ENCODE data around the gene VPS11. TPM values are rescaled to one million over a fixed set of nuclear protein-coding genes. Genes with fewer than 3 reads are reported as not detected.
"Not testable (repeated sequence)": the region's sequence is repeated elsewhere in the genome, so short reads cannot be mapped to it uniquely, and the experiment has no call there.

The VPS11 gene
- total and polyA plus RNA-seq, 5 experiments from 2014 or later = 43.2 to 68.0 (median 58.4) TPM

DNA sequence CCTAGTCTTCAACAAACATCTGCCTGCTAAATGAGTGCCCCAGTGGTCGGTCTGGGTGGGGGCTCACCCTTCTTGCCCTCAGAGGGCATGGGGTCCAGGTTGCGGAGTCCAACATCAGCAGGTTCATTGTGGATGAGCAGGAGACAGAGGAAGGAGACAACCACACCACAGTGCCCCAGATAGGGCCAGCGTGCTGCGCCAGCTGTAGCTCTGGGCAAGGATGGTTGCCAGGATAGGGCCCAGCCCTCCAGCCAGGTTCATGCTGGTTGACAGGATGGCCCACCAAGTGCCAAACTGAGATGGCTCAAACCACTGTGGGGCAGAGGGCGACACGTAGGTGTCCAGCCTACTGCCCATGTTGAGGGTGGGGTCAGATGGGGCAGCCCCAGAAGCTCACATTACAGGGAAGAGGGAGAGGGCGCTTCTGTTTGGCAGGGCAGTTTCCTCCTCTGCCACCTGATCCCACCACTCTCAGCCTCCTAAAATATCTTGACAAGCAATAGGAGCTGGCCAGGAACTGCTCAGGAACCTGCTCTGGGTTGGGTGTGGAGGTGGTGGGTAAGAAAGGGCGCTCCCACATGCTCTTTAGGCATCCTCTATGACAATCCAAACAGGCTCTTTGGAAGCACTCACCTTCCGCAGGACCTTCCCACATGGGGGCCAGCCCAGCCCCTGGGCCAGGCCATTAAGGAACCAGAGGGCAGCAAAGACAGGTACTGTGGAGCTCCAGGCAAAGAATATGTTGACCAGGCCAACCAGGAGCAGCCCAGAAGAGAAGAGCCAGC is 39.9 kb upstream of the VPS11 start:
- no peaks in the 10 kb centered on the region for H3K9me3 Mint-ChIP-seq
- peaks cover 29 to 47% (median 36%) of the 10 kb centered on the region in 4 donors for H3K4me1 Mint-ChIP-seq
- H3K4me3 Mint-ChIP-seq = no peak overlapping the region

GRCh38 chr11:119028346-119029068 is 39.1 kb upstream of the VPS11 start:
- no peaks in the 10 kb centered on the region for H3K27me3 Mint-ChIP-seq
- DNase-seq (no peak), ATAC-seq (no peak)
- no peaks in the 10 kb centered on the region for H3K9me3 Mint-ChIP-seq
- H3K36me3 Mint-ChIP-seq = peaks cover 0 to 24% (median 0%) of the 10 kb centered on the region in 3 donors
- POLR2A ChIA-PET = interaction anchor here (0.6 to 5.8 kb wide), 2 partner anchors 10 to 173 kb away, joined by 7 to 82 read pairs; partner anchors contain the start of genes RPS25 and TRAPPC4
- H3K4me1 Mint-ChIP-seq = peaks cover 24 to 40% (median 32%) of the 10 kb centered on the region in 4 donors
- H3K27ac Mint-ChIP-seq = peak overlapping the region; percentile 15 to 95 (median 80)
- peak overlapping the region in 5 of 10 donors; percentile 14 to 90 (median 77) for H3K4me3 Mint-ChIP-seq

More for the DNA sequence above, 39.9 kb upstream of the VPS11 start:
- H3K36me3 Mint-ChIP-seq = peaks cover 0 to 32% (median 0%) of the 10 kb centered on the region in 3 donors
- no peaks in the 10 kb centered on the region for H3K27me3 Mint-ChIP-seq
- no peak for DNase-seq
- H3K27ac Mint-ChIP-seq = peak overlapping the region in 5 of 10 donors; percentile 40 to 69 (median 53)
- POLR2A ChIA-PET = interaction anchor here (0.6 to 5.8 kb wide), 3 partner anchors 9 to 172 kb away, joined by 3 to 82 read pairs (median 7); partner anchors contain the start of genes DPAGT1, RPS25 and TRAPPC4
- ATAC-seq = no peak

DNA sequence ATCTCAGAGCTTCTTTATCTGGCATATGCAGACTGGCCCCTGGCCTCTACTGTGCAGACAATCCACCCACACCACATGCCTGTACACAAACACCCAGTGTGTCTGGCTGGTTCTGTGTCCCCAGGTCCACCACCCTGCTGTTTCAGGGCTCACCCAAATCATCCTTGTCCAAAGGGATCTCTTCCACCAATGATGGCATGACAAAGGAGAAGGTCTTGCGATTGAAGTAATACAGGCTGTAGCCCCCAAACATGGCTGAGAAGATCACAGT is 38.6 kb upstream of the VPS11 start:
- Mint-ChIP-seq H3K4me1 (peaks cover 24 to 36% (median 28%) of the 10 kb centered on the region in 4 donors), H3K36me3 (peaks cover 0 to 19% (median 0%) of the 10 kb centered on the region in 3 donors), H3K27me3 (no peaks in the 10 kb centered on the region), H3K9me3 (no peaks in the 10 kb centered on the region), H3K4me3 (peak overlapping the region; percentile 11 to 91 (median 84)), H3K27ac (peak overlapping the region in 9 of 10 donors; percentile 20 to 95 (median 80))
- DNase-seq (no peak), ATAC-seq (no peak)
- POLR2A ChIA-PET = interaction anchor here (1.2 to 5.8 kb wide), 3 partner anchors 10 to 74 kb away, joined by 6 to 82 read pairs (median 21); partner anchors contain the start of genes CENATAC, RPS25 and TRAPPC4

- Mint-ChIP-seq H3K4me3 (peak overlapping the region; percentile 76 to 94 (median 90)), H3K4me1 (peaks cover 21 to 31% (median 24%) of the 10 kb centered on the region in 4 donors), H3K27me3 (no peaks in the 10 kb centered on the region), H3K27ac (peak overlapping the region; percentile 20 to 95 (median 80)), H3K36me3 (peaks cover 0 to 14% (median 0%) of the 10 kb centered on the region in 3 donors), H3K9me3 (no peaks in the 10 kb centered on the region)
- DNase-seq (peak in 2 of 10 donors; percentile 19 to 23), ATAC-seq (no peak)
- POLR2A ChIA-PET = interaction anchor here (0.7 to 5.8 kb wide), 5 partner anchors 11 to 73 kb away, joined by 3 to 82 read pairs (median 7); partner anchors contain the start of genes CENATAC, RPS25, TRAPPC4 and VPS11
Observed at GRCh38 chr11:119029340-119030028, 38.1 kb upstream of the VPS11 start.

DNA sequence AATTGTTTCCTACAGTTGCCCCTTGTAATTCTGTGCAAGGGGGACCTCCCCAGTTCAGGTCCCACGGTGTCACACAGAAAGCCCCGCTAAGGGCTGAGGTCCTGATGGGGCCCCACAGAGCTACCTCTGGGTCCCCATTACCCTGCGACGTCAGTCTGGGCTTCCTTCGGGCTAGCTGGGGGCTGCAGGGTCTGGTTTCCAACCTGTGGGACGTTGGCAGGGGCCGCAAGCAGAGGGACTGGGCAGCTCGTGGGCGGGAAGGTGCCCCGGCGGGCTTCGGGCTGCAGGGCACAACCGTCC is 37.6 kb upstream of the VPS11 start:
- peak; percentile 1 to 6 for ATAC-seq
- POLR2A ChIA-PET = interaction anchor here (0.6 to 5.8 kb wide), 9 partner anchors 11 to 91 kb away, joined by 3 to 82 read pairs (median 6); partner anchors contain the start of genes CENATAC, HINFP, HMBS and RPS25

DNA sequence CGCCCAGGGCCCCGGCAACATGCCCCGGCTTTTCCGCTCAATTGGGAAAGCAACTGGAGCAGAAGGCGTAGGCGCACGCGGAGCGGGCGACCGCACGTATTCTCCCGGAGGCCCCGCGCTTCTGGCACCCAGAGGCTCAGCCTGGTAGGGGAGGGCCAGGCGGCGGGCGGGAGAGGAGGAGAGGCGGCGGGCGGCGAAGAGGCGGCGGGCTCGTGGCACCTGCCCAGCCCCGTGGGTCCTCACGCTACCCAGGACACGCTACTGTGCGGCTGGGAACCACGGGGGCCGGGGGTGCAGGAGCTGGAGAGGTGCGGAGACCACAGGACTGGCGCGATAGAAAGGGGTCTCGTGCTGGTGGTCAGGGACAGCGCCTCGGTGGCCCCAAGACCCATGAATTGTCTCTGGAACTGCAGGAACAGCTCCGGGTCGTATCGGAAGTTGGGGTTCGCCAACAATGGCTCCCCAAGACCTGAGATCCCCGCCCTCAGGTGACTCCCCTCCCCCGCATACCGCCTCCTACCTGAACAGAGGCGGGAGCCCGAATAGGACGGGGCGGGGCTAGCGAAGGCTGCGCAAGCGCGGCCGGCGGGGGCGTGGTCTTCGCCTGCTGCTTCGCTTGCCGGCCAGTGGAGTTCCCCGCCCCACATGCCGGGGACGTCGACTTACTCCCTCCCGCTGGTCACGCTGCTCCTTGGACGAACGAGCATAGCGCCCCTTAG is 37.1 kb upstream of the VPS11 start, which contains the start of gene SLC37A4:
TSS of gene SLC37A4 (minus strand) at position 549 of the 719 bp plus-strand sequence.
- POLR2A ChIA-PET = interaction anchor here (0.6 to 5.8 kb wide), 10 partner anchors 12 to 90 kb away, joined by 3 to 82 read pairs (median 6); partner anchors contain the start of genes CENATAC, HINFP, HMBS and HYOU1
- no peaks in the 10 kb centered on the region for H3K27me3 Mint-ChIP-seq
- peak within 1 kb of the TSS; percentile 37 to 96 (median 88) for H3K27ac Mint-ChIP-seq
- DNase-seq = peak; percentile 96 to 99 (median 98)
- no peaks in the 10 kb centered on the region for H3K9me3 Mint-ChIP-seq
- ATAC-seq = peak; percentile 87 to 89
- peaks cover 0 to 4% (median 0%) of the 10 kb centered on the region in 3 donors for H3K36me3 Mint-ChIP-seq
- peaks cover 16 to 22% (median 20%) of the 10 kb centered on the region in 4 donors for H3K4me1 Mint-ChIP-seq
- H3K4me3 Mint-ChIP-seq = peak within 1 kb of the TSS; percentile 76 to 94 (median 90)

More for the DNA sequence above, 37.6 kb upstream of the VPS11 start:
- no peaks in the 10 kb centered on the region for H3K9me3 Mint-ChIP-seq
- peak overlapping the region in 9 of 10 donors; percentile 20 to 95 (median 80) for H3K27ac Mint-ChIP-seq
- no peaks in the 10 kb centered on the region for H3K27me3 Mint-ChIP-seq
- H3K4me1 Mint-ChIP-seq = peaks cover 20 to 26% (median 22%) of the 10 kb centered on the region in 4 donors
- DNase-seq = peak in 3 of 10 donors; percentile 8 to 64 (median 15)
- H3K4me3 Mint-ChIP-seq = peak overlapping the region; percentile 76 to 94 (median 90)
- H3K36me3 Mint-ChIP-seq = peaks cover 0 to 9% (median 0%) of the 10 kb centered on the region in 3 donors

DNA sequence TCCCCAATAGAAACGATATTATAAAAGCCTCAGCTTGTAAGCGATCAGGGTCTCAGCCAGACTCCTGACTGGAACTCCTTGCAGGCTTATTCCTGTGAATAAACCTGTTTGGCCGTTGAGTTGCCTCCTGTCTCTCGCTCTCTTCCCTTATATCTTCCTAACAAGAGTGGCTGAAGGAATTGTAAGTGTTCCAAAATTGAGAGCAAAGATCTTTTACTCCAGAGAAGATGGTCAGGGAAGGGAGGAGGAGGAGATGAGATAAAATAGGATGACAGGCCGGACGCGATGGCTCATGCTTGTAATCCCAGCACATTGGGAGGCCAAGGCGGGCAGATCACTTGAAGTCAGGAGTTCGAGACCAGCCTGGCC is 35.7 kb upstream of the VPS11 start:
- Mint-ChIP-seq H3K36me3 (no peaks in the 10 kb centered on the region), H3K27me3 (no peaks in the 10 kb centered on the region), H3K9me3 (no peaks in the 10 kb centered on the region), H3K4me3 (peak overlapping the region in 4 of 10 donors; percentile 10 to 30 (median 26)), H3K4me1 (peaks cover 14 to 22% (median 19%) of the 10 kb centered on the region in 4 donors), H3K27ac (peak overlapping the region in 3 of 10 donors; percentile 29 to 60 (median 36))
- ATAC-seq = no peak
- no peak for DNase-seq
- POLR2A ChIA-PET = interaction anchor here (1.8 to 5.8 kb wide), 3 partner anchors 13 to 34 kb away, joined by 8 to 82 read pairs (median 21); partner anchors contain the start of genes CENATAC, HYOU1, RPS25 and TRAPPC4

DNA sequence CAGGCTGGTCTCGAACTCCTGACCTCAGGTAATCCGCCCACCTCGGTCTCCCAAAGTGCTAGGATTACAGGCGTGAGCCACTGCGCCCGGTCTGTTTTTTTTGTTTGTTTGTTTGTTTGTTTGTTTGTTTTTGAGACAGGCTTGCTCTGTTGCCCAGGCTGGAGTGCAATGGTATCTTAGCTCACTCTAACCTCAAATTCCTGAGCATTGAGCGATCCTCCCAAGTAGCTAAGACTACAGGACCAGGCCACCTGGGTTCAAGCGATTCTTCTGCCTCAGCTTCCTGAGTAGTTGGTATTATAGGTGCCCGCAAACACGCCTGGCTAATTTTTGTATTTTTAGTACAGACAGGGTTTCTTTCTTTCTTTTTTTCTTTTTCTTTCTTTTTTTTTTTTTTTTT is 34.2 kb upstream of the VPS11 start:
- H3K4me3 Mint-ChIP-seq, H3K27me3 Mint-ChIP-seq, H3K36me3 Mint-ChIP-seq, H3K27ac Mint-ChIP-seq, ATAC-seq, H3K9me3 Mint-ChIP-seq, DNase-seq: not testable (repeated sequence)
- peaks cover 12 to 22% (median 17%) of the 10 kb centered on the region in 4 donors for H3K4me1 Mint-ChIP-seq
- POLR2A ChIA-PET = interaction anchor here (0.7 to 1.1 kb wide), 4 partner anchors 18 to 231 kb away, joined by 3 to 6 read pairs (median 4); no protein-coding TSS in a partner anchor

GRCh38 chr11:119034813-119035212 is 32.8 kb upstream of the VPS11 start:
- no peak for ATAC-seq
- no peak for DNase-seq
- Mint-ChIP-seq H3K4me3 (peak overlapping the region in 1 of 10 donors; percentile 12), H3K4me1 (peaks cover 2 to 14% (median 5%) of the 10 kb centered on the region in 4 donors), H3K27me3 (no peaks in the 10 kb centered on the region), H3K36me3 (no peaks in the 10 kb centered on the region), H3K27ac (no peak overlapping the region), H3K9me3 (no peaks in the 10 kb centered on the region)
- POLR2A ChIA-PET = interaction anchor here (0.7 kb wide), 2 partner anchors 14 to 30 kb away, joined by 3 read pairs; no protein-coding TSS in a partner anchor

DNA sequence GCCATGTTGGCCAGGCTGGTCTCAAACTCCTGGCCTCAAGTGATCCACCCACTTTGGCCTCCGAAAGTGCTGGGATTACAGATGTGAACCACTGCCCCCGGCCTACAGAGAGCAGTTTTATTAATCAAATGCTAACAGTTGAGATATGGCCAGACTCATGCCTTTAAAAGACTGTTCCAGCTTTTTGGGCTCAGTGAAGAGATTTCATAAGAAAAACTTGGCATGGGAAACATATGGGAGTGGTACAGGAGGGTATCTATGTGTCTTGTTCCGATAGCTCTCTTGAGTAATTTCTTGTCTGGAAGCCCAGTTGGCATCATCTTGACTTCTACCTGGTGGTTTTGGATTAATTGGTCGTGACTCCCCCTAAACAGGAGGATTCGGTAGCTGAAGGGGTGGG is 28.7 kb upstream of the VPS11 start:
- no peaks in the 10 kb centered on the region for H3K36me3 Mint-ChIP-seq
- no peak overlapping the region for H3K27ac Mint-ChIP-seq
- no peak for ATAC-seq
- no peaks in the 10 kb centered on the region for H3K9me3 Mint-ChIP-seq
- no peak overlapping the region for H3K4me3 Mint-ChIP-seq
- no peaks in the 10 kb centered on the region for H3K27me3 Mint-ChIP-seq
- peaks cover 0 to 4% (median 0%) of the 10 kb centered on the region in 4 donors for H3K4me1 Mint-ChIP-seq
- no peak for DNase-seq
- POLR2A ChIA-PET = no interaction called here

DNA sequence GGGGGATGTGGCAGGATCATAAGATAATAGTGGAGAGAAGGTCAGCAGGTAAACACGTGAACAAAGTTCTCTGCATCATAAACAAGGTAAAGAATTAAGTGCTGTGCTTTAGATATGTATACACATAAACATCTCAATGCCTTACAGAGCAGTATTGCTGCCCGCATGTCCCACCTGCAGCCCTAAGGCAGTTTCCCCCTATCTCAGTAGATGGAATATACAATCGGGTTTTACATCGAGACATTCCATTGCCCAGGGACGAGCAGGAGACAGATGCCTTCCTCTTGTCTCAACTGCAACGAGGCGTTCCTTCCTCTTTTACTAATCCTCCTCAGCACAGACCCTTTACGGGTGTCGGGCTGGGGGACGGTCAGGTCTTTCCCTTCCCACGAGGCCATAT is 28.1 kb upstream of the VPS11 start:
- H3K4me1 Mint-ChIP-seq, H3K4me3 Mint-ChIP-seq, H3K27ac Mint-ChIP-seq, ATAC-seq, H3K36me3 Mint-ChIP-seq, DNase-seq, H3K27me3 Mint-ChIP-seq, H3K9me3 Mint-ChIP-seq, POLR2A ChIA-PET: not testable (repeated sequence)
